Embryonic facial prominence (tissue), 1 donor: ENCODE data around the gene VPS13D.
"Not testable (repeated sequence)": the region's sequence is repeated elsewhere in the genome, so short reads cannot be mapped to it uniquely, and the experiment has no call there.

Experiments used
- DNase-seq: peaks from one replicate; pipeline ENCODE4 v3.0.0-alpha.2; 2016; ENCODE audit errors: extremely low spot score

The VPS13D gene

DNA sequence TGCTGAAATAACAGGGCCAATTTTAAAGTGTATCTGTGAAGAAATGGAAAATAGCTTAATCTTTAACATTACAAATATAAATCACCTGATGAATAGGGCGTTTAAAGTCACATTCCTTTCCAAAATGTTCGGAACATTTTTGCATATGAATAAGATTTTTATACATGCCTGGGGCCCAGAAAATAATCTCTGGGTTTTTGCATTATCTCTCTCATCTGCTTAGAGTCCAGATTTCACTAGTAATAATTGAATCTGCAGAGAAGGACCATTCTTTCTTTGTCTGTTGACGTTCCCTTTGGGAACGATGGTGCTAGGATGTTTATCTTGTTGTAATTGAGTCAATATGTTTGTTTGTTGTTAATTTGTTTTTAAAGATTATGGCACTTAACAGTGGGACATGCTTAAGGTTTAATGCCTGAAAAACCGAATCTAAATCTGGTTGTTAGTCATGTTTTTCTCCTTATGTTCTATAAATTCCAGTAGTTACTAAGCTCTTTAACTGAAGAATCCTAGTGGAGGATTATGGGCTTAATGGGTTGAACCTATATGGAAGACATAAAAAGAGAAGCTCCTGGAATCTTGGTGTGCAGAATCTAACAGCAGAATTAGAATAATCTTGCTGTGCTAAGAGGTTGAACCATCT lies 140.6 kb downstream of the VPS13D start:
- DNase-seq: no peak

DNA sequence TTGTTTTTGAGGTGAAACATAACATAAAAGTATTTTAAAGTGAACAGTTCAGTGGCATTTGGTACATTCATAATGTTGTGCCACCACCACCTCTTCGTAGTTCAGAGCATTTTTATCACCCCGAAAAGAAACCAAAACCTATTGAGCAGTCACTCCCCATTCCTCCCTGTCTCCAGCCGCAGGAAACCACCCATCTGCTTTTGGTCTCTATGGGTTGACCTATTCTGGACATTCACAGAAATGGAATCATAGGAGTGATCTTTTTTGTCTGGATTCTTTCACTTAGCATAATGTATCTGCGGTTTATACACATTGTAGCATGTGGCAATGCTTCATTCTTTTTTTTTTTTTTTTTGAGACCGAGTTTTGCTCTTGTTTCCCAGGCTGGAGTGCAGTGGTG lies 141.2 kb downstream of the VPS13D start:
- no peak for DNase-seq

DNA sequence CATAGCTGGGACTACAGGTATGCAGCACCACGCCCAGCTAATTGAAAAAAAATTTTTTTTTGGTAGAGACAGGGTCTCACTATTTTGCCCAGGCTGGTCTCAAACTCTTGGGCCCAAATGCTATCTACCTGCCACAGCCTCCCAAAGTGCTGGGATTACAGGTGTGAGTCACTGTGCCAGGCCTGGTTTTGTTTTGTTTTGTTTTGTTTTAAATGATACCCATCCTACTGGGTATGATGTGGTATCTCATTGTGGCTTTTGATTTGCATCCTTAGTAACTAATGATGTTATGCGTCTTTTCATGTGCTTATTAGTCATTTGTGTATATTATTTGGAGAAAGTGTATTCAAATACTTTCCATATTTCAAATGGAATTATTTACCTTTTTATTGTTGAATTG lies 142.3 kb downstream of the VPS13D start:
- DNase-seq: no peak

DNA sequence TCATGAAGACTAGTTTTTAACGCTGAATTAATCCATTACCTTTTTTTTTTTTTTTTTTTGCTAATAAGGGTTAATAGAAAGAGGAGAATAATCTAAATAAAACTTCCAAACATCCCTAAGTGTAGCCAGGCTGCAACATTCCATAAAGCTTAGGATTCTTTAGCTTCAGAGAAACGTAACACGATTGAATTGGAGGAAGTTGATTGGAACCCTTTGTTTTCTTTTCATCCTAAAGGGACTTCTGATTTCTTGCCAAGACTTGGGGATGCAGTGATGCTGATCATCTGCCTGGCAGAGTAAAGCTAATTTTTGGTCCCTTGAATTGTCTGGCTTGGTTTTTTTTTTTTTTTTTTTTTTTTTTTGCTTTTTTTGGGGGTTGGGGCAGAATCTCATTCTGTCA lies 142.9 kb downstream of the VPS13D start:
- no peak for DNase-seq

DNA sequence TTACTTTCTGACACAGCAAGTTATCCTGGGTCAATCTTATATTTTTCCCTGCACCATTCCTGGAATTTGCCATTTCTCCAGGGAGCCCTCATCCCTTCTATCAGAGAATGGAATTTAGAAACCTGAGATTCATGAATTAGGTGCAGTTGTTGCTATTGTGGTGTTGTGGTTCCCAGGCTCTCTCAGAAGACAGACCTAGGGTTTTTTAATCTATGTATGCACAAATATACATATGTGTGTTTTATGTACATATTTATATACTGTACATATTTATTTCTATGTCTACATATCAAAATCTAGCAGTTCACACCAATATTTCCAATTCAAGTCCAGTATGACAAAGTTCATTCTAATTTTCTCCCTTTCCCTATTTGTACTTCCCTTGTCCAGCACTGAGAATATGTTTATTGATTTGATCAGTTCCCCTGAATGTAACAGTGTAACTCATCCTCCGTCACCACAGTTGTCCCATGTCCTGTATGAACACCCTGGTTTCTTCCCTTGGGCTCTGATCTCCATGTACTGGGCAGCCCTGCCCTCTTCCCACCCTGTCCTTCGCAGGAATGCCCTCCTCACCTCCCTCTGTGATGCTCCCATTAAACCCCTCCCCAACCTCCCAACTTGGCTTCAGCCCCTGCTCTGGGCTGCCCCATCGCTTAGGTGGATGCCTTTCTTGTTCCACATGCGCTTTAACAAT lies 145.5 kb downstream of the VPS13D start:
- DNase-seq: no peak

DNA sequence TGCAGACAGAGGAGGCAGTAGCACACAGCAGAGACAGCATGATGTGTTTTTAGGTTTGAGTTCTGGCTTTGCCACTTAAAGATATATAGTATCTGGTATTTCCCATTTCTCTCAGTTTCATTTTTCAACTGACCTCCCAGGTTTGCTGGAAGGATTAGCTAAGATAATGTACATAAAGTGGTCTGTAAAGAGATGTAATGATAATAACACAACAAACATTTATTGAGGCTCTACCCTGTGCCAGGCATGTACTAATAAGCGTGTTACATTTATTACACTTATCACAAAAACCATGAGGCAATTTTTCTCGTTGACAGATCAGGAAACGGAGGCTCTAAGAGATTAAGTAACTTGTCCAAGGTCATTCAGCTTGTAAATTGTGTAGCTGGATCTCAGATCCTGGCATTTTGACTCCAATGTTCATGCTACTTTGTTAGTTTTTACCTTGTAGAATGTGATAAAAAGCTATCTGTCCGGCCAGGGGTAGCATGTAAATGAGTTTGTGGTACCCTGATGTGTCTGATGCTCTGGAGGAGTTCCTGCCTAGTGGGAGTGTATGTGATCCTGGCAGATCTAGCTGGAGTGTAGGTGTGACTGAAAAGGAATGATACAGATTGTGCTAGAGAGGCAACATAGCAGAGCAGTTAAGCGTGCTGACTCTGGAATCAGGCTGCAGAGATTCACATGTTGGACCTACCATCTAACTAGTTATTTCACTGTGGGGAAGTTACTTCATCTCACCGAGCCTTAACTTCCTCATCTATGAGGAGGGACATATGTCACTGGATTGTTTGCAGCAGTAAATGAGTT lies 146.6 kb downstream of the VPS13D start:
- DNase-seq: no peak

DNA sequence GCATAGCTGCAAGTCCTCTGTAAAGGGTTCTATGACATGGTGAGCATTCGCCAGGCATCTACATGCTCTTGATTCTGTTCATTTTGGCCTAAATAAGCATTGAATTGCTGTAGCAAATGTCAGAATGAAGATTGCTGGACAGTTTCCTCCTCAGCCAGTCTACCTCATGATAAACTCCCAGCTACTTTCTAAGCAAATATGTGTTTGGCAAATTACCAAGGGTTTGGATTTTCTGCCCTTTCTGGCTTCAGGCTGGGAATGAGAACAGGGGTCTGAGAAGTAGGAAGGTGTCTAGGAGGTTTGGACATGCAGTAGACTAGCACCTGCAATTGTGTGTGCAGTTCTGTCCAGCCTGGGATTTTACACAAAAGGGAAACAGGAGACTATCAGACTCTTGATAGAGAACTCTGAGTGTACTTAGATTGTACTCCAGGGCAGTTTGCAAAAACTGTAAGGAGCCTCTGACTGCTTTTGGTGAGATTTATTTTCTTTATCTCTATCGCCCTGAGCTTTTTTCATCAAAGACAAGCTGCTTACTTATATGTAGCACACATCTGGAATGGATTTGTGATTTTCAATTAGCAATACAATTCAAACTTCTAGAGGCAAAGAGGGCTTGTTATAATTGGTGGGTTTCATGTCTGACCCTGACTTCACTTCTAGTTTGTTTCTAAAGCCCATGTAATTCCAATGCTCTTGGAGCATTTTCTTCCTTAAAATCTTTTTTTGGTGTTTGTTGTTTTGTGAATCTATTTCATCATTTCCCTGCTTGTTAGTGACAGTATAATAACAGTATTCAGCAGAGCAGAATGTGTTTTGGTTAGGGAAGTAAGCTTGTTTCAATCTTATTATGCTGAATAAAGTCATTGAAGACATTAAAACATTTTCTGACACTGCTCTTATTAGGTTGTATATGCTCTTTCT lies 150.8 kb downstream of the VPS13D start:
- DNase-seq: no peak

DNA sequence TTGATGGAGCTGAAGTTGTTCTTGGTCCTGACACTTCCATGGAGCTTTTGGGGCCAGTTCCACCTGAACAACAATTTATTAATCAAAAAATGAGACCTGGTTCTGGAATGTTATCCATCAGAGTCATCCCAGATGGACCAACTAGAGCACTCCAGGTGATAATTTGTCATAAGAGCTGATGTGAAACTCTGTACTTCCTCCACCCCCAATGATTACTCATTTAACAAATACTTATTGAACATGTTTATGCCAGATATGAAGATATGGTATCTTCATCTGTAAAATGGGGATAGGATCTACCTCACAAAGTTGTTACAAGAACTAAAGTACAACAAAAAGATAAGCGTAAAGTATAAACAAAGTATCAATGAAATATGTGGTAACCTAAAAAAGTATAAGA lies 153.2 kb downstream of the VPS13D start:
- no peak for DNase-seq

DNA sequence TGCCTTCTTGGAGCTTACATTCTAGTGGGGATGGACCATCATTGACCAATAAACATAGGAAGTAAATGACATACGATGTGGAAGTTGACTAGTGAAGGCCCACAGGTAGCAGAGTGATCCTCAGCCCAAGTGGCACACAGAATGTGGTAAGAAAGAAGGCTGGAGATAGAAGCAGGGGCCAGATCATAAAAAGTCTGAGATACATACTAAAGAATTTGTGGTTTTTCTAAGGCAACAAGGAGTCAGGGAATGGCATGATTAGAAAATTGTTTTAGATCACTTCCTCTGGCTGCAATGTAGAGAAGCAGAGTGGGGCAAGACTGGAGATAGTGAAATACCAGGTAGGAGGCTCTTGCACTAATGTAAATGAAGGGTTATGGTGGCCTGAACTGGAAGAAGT lies 154.0 kb downstream of the VPS13D start:
- DNase-seq: no peak

DNA sequence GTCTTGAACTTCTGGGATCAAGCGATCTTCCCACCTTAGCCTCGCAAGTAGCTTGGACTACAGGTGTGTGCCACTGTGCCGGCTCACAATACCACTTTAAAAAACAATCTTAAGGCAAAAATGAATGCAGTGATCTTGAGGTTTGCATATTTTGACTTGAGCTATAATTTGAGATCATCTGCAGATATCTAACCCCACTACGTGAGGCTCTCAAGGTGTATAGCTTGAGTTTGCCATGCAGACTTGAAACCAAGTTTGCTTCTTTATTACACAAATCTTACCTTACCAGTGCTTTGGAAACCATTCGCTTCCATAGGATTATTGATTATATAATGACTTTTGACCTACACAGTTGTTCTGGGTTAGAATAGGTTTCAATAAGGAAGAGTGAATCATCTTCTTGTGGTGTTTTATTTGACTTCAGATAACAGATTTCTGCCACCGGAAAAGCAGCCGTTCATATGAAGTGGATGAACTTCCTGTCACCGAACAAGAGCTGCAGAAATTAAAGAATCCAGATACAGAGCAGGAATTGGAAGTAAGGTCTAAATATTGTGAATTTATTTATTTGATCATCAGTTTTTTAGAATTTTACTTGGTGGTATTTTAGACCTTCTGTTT lies 155.1 kb downstream of the VPS13D start:
- DNase-seq: no peak

DNA sequence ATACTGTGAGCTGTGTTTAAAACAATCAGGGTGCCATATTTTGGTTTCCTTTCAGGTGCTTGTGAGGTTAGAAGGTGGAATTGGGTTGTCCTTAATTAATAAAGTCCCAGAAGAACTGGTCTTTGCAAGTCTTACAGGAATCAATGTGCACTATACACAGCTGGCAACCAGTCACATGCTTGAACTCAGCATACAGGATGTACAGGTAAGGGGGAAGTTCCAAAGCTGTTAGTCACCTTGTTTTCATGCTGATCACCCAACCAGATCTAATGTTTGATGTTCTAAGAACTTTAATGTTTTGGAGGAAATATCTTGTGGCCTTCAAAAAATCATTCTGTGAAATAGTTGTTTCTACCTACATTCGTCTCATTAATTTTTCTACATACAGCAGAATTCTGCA lies 156.3 kb downstream of the VPS13D start:
- no peak for DNase-seq

DNA sequence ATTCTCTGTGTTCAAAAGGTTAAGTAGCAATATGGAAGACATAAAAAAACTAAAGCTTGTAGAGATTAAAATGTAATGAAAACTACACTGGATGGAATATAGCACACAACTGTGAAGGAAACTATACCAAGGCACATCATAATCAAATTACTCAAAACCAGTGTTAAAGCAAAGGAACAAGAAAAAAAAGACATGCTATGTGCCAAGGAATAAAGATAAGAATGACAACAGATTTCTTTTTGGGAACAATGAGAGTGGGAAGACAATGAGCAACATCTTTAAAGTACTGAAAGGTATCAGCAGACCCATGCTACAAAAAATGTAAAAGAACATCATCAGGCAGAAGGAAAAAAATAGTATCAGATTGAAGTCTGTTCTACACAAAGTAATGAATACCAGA lies 157.8 kb downstream of the VPS13D start:
- DNase-seq: no peak

DNA sequence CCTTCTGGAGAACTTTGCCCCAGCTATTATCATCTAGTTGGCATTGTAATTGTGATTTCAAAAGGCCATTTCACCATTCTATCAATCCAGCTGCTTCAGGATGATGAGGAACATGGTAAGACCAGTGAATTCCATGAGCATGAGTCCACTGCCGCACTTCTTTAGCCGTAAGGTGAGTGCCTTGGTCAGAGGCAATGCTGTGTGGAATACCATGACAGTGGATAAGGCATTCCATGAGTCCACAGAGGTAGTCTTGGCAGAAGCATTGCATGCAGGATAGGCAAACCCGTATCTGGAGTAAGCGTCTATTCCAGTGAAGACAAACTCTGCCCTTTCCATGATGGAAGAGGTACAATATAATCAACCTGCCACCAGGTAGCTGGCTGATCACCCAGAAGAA lies 160.5 kb downstream of the VPS13D start:
- DNase-seq: not testable (repeated sequence)

DNA sequence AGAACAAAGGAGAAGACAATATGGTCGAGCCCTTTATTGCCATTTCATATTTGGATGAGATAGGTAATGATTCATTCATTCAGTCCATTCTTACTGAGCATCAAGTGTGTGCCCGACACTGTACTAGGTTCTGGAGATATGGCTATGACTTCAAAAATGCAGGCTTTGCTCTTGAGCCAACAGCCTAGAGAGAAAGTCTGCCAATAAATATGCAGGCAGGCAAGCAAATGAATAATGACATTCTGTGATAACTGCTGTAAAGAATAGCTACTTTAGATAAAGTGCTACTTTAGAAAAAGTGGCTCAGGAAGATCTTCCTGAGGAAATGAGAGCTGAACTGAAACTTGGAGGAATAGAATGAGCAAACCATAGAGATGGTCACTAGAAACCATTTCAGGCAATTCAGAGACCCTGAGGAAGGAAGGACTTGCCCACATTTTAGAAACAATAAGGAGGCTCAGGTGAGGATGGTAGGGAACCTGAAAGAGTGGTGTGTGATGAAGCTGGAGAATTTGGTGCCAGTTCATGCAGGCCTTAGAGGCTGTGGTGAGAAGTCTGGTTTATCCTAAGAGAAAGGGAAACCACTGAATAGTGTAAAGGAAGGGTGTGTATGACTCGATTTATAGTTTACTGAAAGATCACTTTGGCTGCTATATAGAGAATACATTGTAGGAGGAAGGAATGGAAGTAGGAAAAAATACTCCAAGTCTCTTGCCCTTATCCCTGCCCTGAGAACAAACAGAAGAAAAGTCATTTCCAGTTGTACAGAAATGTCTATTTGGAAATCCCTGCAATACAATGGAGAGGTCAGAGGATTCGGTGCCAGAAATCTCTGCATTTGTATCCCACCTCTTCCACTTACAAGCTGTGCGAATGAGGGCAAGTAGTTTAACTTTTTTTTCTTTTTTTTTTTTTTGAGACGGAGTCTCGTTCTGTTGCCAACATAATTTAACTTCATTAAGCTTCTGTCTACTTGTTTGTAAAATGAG lies 167.9 kb downstream of the VPS13D start:
- DNase-seq: no peak

DNA sequence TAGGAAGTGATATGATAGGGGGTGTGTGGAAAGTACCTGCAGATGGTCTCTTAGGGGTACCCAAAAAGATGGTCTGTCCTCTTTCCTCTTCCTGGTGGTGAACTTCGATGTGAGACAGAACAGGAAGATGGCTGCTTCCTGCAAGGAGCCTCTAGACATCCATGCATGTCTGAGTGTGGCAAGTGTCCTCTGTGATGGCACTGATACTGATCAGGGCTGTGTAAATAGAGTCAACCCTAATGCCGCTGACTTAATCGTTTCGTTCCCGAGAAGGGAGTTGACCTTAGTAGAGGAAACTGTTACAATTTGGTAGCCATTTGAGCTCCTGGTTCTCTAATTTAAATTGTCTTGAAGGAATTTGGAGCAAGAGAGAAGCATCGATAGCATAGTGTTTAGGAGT lies 168.6 kb downstream of the VPS13D start:
- DNase-seq: no peak

DNA sequence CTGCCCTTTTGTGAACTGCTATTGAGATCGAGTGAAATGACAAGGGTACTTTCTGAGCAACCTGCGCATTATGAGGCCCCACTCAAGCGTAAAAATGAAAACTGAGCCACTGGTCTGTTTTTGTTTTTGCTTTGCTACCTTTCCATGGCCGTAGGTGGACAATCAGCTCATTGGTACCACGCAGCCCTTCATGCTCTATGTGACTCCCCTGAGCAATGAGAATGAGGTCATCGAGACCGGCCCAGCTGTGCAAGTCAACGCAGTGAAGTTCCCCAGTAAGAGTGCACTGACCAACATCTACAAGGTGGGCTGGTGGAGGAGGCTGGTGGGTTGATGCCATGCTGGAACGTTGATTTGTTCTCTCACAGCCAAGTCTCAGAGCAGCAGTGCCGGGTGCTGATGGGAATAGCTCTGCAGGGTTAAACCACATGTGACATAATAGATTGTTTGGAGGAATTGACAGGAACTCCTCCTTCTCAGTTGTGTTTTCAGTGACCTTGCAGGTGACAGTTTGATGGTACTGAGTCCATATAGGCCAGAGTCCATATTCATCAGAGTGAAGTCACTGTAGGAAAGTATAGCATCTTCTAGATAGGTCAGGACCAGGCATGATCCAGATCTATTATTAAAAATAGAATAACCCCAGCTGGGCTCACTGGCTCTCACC lies 170.3 kb downstream of the VPS13D start:
- DNase-seq: no peak

DNA sequence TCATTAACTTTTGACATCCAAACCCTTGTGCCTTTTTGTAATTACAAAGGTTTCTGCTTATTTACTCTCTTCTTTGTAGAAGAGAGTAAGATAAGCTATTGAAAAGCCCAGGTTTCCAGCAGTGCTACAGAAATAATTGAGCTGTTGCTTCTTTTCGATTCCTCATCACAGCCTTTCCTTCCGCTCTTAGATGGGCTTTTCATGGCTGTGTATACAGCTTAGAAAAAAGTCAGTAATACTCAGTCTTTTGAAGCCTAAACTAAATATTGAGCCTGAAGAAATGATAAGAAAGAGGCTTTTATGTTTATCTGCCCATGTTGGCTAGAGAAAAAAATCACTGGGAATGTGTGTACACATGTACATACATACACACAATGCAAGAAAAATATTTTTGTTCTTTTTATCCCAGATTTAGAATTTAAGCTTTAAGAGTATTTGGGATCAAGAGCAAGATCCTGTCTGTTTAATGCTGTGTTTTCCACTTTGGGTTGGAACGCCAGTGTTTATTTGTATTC lies 172.4 kb downstream of the VPS13D start:
- DNase-seq: no peak

DNA sequence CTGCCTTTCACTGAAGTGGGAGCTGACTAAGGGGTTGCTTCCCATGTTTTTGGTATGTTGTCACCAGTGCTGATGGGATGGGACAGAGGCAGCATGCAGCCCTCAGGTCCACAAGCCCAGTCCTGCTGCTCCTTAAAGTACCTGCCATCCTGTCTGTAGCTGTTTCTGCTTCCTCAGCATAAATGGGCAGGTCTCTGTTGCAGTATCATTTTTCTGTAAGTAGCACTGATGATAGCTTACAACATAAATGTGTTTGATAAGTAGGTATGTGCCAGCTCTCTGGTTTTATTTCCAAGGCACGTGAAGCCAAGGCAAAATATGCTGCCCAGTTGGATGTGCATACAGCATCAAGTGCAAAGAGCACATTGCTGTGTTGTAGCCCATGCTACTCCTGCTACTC lies 173.0 kb downstream of the VPS13D start:
- no peak for DNase-seq

DNA sequence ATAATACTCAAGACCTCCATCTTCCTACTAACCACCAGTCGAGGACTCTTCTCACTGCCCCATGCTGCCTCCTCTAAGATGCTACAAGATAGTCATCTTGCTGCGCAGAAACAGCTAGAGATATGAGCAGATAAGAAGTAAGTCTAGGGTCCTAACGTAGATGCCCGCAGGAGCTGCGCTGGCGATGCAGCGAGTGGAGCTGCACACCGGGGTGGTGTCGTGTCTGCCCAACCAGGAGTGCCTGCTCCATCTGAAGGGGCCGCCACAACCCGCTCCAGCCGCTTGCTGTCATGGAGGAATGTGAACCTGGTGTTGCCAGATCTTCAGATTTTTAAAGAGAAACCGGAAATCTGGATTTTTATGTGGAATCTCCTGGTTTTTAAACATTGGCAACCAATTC lies 175.1 kb downstream of the VPS13D start:
- DNase-seq: no peak
